Measurements from ENCODE around the gene SCN7A.
"Not testable (repeated sequence)": the region's sequence is repeated elsewhere in the genome, so short reads cannot be mapped to it uniquely, and the experiment has no call there.

The SCN7A gene

GRCh38 chr2:166454006-166454595 lies 39.9 kb downstream of the SCN7A start:
- DNase-seq (ENCODE audit: low read depth in 2 of 2), result no peak

GRCh38 chr2:166451468-166451867 lies 42.6 kb downstream of the SCN7A start:
- DNase-seq (ENCODE audit: low read depth in 2 of 2), result no peak

GRCh38 chr2:166449439-166449838 lies 44.6 kb downstream of the SCN7A start:
- no peak for DNase-seq (ENCODE audit: low read depth in 2 of 2)

GRCh38 chr2:166448106-166448505 lies 45.9 kb downstream of the SCN7A start:
- no peak for DNase-seq (ENCODE audit: low read depth in 2 of 2)

- DNase-seq (ENCODE audit: low read depth in 2 of 2), result no peak
Measured at GRCh38 chr2:166444306-166444705, 49.7 kb downstream of the SCN7A start.

GRCh38 chr2:166440313-166440712 lies 53.7 kb downstream of the SCN7A start:
- no peak for DNase-seq (ENCODE audit: low read depth in 2 of 2)

GRCh38 chr2:166439078-166439477 lies 55.0 kb downstream of the SCN7A start:
- DNase-seq (ENCODE audit: low read depth in 2 of 2), result no peak

GRCh38 chr2:166436976-166437375 lies 57.1 kb downstream of the SCN7A start:
- no peak for DNase-seq (ENCODE audit: low read depth in 2 of 2)

- DNase-seq (ENCODE audit: low read depth in 2 of 2), result no peak
Measured at GRCh38 chr2:166436189-166436588, 57.9 kb downstream of the SCN7A start.

- DNase-seq (ENCODE audit: low read depth in 2 of 2), result no peak
Measured at GRCh38 chr2:166434491-166434890, 59.6 kb downstream of the SCN7A start.

- DNase-seq (ENCODE audit: low read depth in 2 of 2), result no peak
Measured at GRCh38 chr2:166433457-166433856, 60.6 kb downstream of the SCN7A start.

GRCh38 chr2:166432331-166432730 lies 61.7 kb downstream of the SCN7A start:
- DNase-seq (ENCODE audit: low read depth in 2 of 2), result no peak

- DNase-seq (ENCODE audit: low read depth in 2 of 2), result no peak
Measured at GRCh38 chr2:166424841-166425240, 69.2 kb downstream of the SCN7A start.

- DNase-seq (ENCODE audit: low read depth in 2 of 2), result no peak
Measured at GRCh38 chr2:166419616-166419934, 74.5 kb downstream of the SCN7A start.

GRCh38 chr2:166418853-166419615 lies 75.0 kb downstream of the SCN7A start:
- no peak for DNase-seq (ENCODE audit: low read depth in 2 of 2)

GRCh38 chr2:166417669-166418068 lies 76.4 kb downstream of the SCN7A start:
- no peak for DNase-seq (ENCODE audit: low read depth in 2 of 2)

GRCh38 chr2:166413255-166413654 lies 80.8 kb downstream of the SCN7A start:
- no peak for DNase-seq (ENCODE audit: low read depth in 2 of 2)

- no peak for DNase-seq (ENCODE audit: low read depth in 2 of 2)
Measured at GRCh38 chr2:166411473-166412230, 82.4 kb downstream of the SCN7A start.

- DNase-seq (ENCODE audit: low read depth in 2 of 2), result no peak
Measured at GRCh38 chr2:166410828-166411472, 83.1 kb downstream of the SCN7A start.

- DNase-seq (ENCODE audit: low read depth in 2 of 2), result not testable (repeated sequence)
Measured at GRCh38 chr2:166407746-166408145, 86.3 kb downstream of the SCN7A start.

GRCh38 chr2:166406374-166406773 lies 87.7 kb downstream of the SCN7A start:
- no peak for DNase-seq (ENCODE audit: low read depth in 2 of 2)

- no peak for DNase-seq (ENCODE audit: low read depth in 2 of 2)
Measured at GRCh38 chr2:166405569-166405926, 88.5 kb downstream of the SCN7A start.

All from stimulated activated CD4-positive, alpha-beta T cell treated with anti-CD3 and anti-CD28 coated beads, Interleukin-1b, Interleukin-23, amount 100 ng/mL, for 1 hour (primary cell).